SK-N-MC (cell line): ENCODE measurements around the gene STON1.

ENCODE experiments used
- EZH2 ChIP-seq: fragments of 200-600 bp; sonication (generic); IDR thresholded peaks from one replicate; pipeline ENCODE4 v1.6.1; 2017; ENCODE audit warnings: antibody characterized with exemption
- FOXP2 ChIP-seq: optimal IDR thresholded peaks from 2 replicates; pipeline ENCODE3; 2011; ENCODE audit warnings: mild to moderate bottlenecking, moderate library complexity; ENCODE audit not compliant: insufficient read depth; ENCODE audit errors: extremely low read length, control extremely low read depth
- POLR2AphosphoS5 ChIP-seq: IDR thresholded peaks from 2 replicates; pipeline ENCODE4 v1.6.1; 2012; ENCODE audit warnings: mild to moderate bottlenecking, low read depth, low read length, borderline replicate concordance

- TF ChIP-seq POLR2AphosphoS5 (no peak), EZH2 (no peak), FOXP2 (no peak)
Measured at GRCh38 chr2:48504647-48505327, 25.2 kb upstream of the STON1 start.
